Measurements from ENCODE around the gene MICOS13.
"Not testable (repeated sequence)": the region's sequence is repeated elsewhere in the genome, so short reads cannot be mapped to it uniquely, and the experiment has no call there.

MICOS13 gene

GRCh38 chr19:5700455-5701092 lies 20.3 kb upstream of the MICOS13 start:
- no peak for DNase-seq (ENCODE audit: low read depth in 2 of 2)

GRCh38 chr19:5698635-5699422 lies 18.5 kb upstream of the MICOS13 start:
- DNase-seq (ENCODE audit: low read depth in 2 of 2), result no peak

- DNase-seq (ENCODE audit: low read depth in 2 of 2), result no peak
Observed at GRCh38 chr19:5697890-5698634, 17.7 kb upstream of the MICOS13 start.

GRCh38 chr19:5697022-5697889 lies 16.9 kb upstream of the MICOS13 start:
- no peak for DNase-seq (ENCODE audit: low read depth in 2 of 2)

- no peak for DNase-seq (ENCODE audit: low read depth in 2 of 2)
Observed at GRCh38 chr19:5696196-5697021, 16.1 kb upstream of the MICOS13 start.

GRCh38 chr19:5695649-5696195 lies 15.4 kb upstream of the MICOS13 start:
- no peak for DNase-seq (ENCODE audit: low read depth in 2 of 2)

GRCh38 chr19:5694956-5695648 lies 14.8 kb upstream of the MICOS13 start:
- no peak for DNase-seq (ENCODE audit: low read depth in 2 of 2)

- no peak for DNase-seq (ENCODE audit: low read depth in 2 of 2)
Observed at GRCh38 chr19:5694167-5694955, 14.0 kb upstream of the MICOS13 start.

- no peak for DNase-seq (ENCODE audit: low read depth in 2 of 2)
Observed at GRCh38 chr19:5693195-5694166, 13.2 kb upstream of the MICOS13 start.

GRCh38 chr19:5692723-5693194 lies 12.4 kb upstream of the MICOS13 start:
- DNase-seq (ENCODE audit: low read depth in 2 of 2), result no peak

- no peak for DNase-seq (ENCODE audit: low read depth in 2 of 2)
Observed at GRCh38 chr19:5691822-5692722, 11.8 kb upstream of the MICOS13 start.

- DNase-seq (ENCODE audit: low read depth in 2 of 2), result peak; percentile 57
Observed at GRCh38 chr19:5690955-5691821, 10.9 kb upstream of the MICOS13 start.

GRCh38 chr19:5690125-5690954 lies 10.0 kb upstream of the MICOS13 start, which contains the start of gene RPL36:
Gene RPL36 (plus strand): TSS chr19:5690295. CDS start chr19:5690508, 213 bp downstream.
- DNase-seq (ENCODE audit: low read depth in 2 of 2), result peak; percentile 99

- not testable (repeated sequence) for DNase-seq (ENCODE audit: low read depth in 2 of 2)
Observed at GRCh38 chr19:5688262-5688881, 8.1 kb upstream of the MICOS13 start.

Data from stimulated activated CD8-positive, alpha-beta memory T cell treated with anti-CD3 and anti-CD28 coated beads, Interleukin-2, amount 100 ng/mL, for 48 hours (primary cell).